Colonic mucosa (tissue), 4 donors: ENCODE results near the gene GDF7. TPM values are rescaled to one million over a fixed set of nuclear protein-coding genes. Genes with fewer than 3 reads are reported as not detected.

ENCODE experiments used
- DNase-seq: peaks from one replicate; pipeline ENCODE4 v3.0.0-alpha.2; 2020
- H3K27ac ChIP-seq: fragments of 200-600 bp; one replicate; pipeline ENCODE4 v1.8.0; 2021
- H3K27me3 ChIP-seq: fragments of 200-600 bp; one replicate; pipeline ENCODE4 v1.8.0; 2021
- H3K36me3 ChIP-seq: fragments of 200-600 bp; one replicate; pipeline ENCODE4 v1.8.0; 2021
- H3K4me1 ChIP-seq: fragments of 200-600 bp; one replicate; pipeline ENCODE4 v1.8.0; 2021; ENCODE audit warnings: mild to moderate bottlenecking
- H3K4me3 ChIP-seq: fragments of 200-600 bp; one replicate; pipeline ENCODE4 v1.8.0; 2021
- H3K9ac ChIP-seq, 2 donors: one replicate each; pipeline ENCODE4 v1.7.0; 2013; ENCODE audit warnings: control low read depth in 2 of 2, low read depth in 2 of 2, low read length in 2 of 2
- H3K9me3 ChIP-seq: fragments of 200-600 bp; one replicate; pipeline ENCODE4 v1.8.0; 2021
- CTCF ChIP-seq: fragments of 200-600 bp; IDR thresholded peaks from one replicate; pipeline ENCODE4 v1.8.0; 2022; ENCODE audit warnings: antibody characterized with exemption, mild to moderate bottlenecking
- intact Hi-C: fragments of 100-400 bp; cut with DNase I; formaldehyde crosslinking; loops from one replicate; pipeline ENCODE4 v1.14.1; 2022
- total RNA-seq, 2 donors: library from RNA; stranded (reverse); fragmentation: NEBNext Ultra II Directional in 1 of 2; extraction: Animal tissue kit (Norgen Biotek cat#: 25700) in 1 of 2; gene quantifications; one replicate each; pipeline ENCODE4 v1.2.1, GENCODE V29; 2021
- donor health status: healthy.
- donor health status: DM: no; HTN: no; CAD: no.
- donor health status: DM: no; HTN: no; CAD: no.

Gene GDF7
- total RNA-seq, 2 donors from 2014 or later, result 0.05 to 0.11 TPM

GRCh38 chr2:20638646-20639430 is 28.1 kb upstream of the GDF7 start:
- TF ChIP-seq CTCF, result no peak
- Histone ChIP-seq H3K4me1 (peaks cover 13% of the 10 kb centered on the region), H3K27me3 (no peaks in the 10 kb centered on the region), H3K9me3 (no peaks in the 10 kb centered on the region), H3K9ac (no peak overlapping the region), H3K36me3 (no peaks in the 10 kb centered on the region), H3K27ac (no peak overlapping the region), H3K4me3 (no peak overlapping the region)
- intact Hi-C loops, result loop anchor here (2.0 to 5.0 kb wide), 2 partner anchors 196 to 242 kb away; no protein-coding TSS in a partner anchor
- no peak for DNase-seq

GRCh38 chr2:20640411-20641122 is 26.4 kb upstream of the GDF7 start:
- Histone ChIP-seq H3K9ac (no peak overlapping the region), H3K36me3 (no peaks in the 10 kb centered on the region), H3K27me3 (no peaks in the 10 kb centered on the region), H3K4me1 (no peaks in the 10 kb centered on the region), H3K4me3 (no peak overlapping the region), H3K9me3 (no peaks in the 10 kb centered on the region), H3K27ac (no peak overlapping the region)
- intact Hi-C loops, result no loop called here
- TF ChIP-seq CTCF, result no peak
- DNase-seq, result no peak

GRCh38 chr2:20641123-20641985 is 25.6 kb upstream of the GDF7 start:
- no peaks in the 10 kb centered on the region for H3K36me3 ChIP-seq
- H3K9me3 ChIP-seq, result no peaks in the 10 kb centered on the region
- H3K27me3 ChIP-seq, result no peaks in the 10 kb centered on the region
- no peak for DNase-seq
- TF ChIP-seq CTCF, result no peak
- intact Hi-C loops, result no loop called here
- no peaks in the 10 kb centered on the region for H3K4me1 ChIP-seq
- H3K9ac ChIP-seq, result no peak overlapping the region
- no peak overlapping the region for H3K27ac ChIP-seq
- H3K4me3 ChIP-seq, result no peak overlapping the region

- Histone ChIP-seq H3K27me3 (no peaks in the 10 kb centered on the region), H3K36me3 (no peaks in the 10 kb centered on the region), H3K27ac (no peak overlapping the region), H3K9ac (no peak overlapping the region), H3K4me1 (no peaks in the 10 kb centered on the region), H3K9me3 (no peaks in the 10 kb centered on the region), H3K4me3 (no peak overlapping the region)
- TF ChIP-seq CTCF, result peak; percentile 93
- peak; percentile 63 for DNase-seq
- intact Hi-C loops, result no loop called here
Observed at GRCh38 chr2:20642055-20642971, 24.6 kb upstream of the GDF7 start.
